RKO (cell line): Measurements from ENCODE around the gene CENPP.

Experiments
- DNase-seq: peaks from one replicate; pipeline ENCODE4 v3.0.0-alpha.2; 2016; ENCODE audit warnings: low spot score

The CENPP gene

GRCh38 chr9:92425474-92425873 lies 99.7 kb downstream of the CENPP start:
- no peak for DNase-seq

- no peak for DNase-seq
Measured at GRCh38 chr9:92426501-92427145, 100.9 kb downstream of the CENPP start.

- DNase-seq, result no peak
Measured at GRCh38 chr9:92429836-92430235, 104.1 kb downstream of the CENPP start.

GRCh38 chr9:92432350-92432749 lies 106.6 kb downstream of the CENPP start:
- no peak for DNase-seq

- no peak for DNase-seq
Measured at GRCh38 chr9:92432972-92433548, 107.3 kb downstream of the CENPP start.

GRCh38 chr9:92435263-92435662 lies 109.5 kb downstream of the CENPP start:
- no peak for DNase-seq

- DNase-seq, result peak; percentile 55
Measured at GRCh38 chr9:92438900-92439526, 113.3 kb downstream of the CENPP start.

GRCh38 chr9:92439921-92440750 lies 114.4 kb downstream of the CENPP start:
- DNase-seq, result peak; percentile 90

- DNase-seq, result no peak
Measured at GRCh38 chr9:92440751-92441046, 114.9 kb downstream of the CENPP start.

GRCh38 chr9:92444841-92445240 lies 119.1 kb downstream of the CENPP start:
- no peak for DNase-seq

GRCh38 chr9:92446536-92446935 lies 120.8 kb downstream of the CENPP start:
- no peak for DNase-seq

GRCh38 chr9:92455217-92455616 lies 129.5 kb downstream of the CENPP start:
- DNase-seq, result peak; percentile 53

- DNase-seq, result no peak
Measured at GRCh38 chr9:92457576-92457975, 131.8 kb downstream of the CENPP start.

- no peak for DNase-seq
Measured at GRCh38 chr9:92463387-92463786, 137.6 kb downstream of the CENPP start.

GRCh38 chr9:92463984-92464383 lies 138.2 kb downstream of the CENPP start:
- DNase-seq, result peak; percentile 47

GRCh38 chr9:92467041-92467440 lies 141.3 kb downstream of the CENPP start:
- DNase-seq, result no peak

GRCh38 chr9:92467511-92467910 lies 141.8 kb downstream of the CENPP start:
- no peak for DNase-seq

- peak; percentile 56 for DNase-seq
Measured at GRCh38 chr9:92468206-92468605, 142.5 kb downstream of the CENPP start.

GRCh38 chr9:92474587-92474986 lies 148.8 kb downstream of the CENPP start:
- DNase-seq, result no peak

GRCh38 chr9:92476962-92477361 lies 151.2 kb downstream of the CENPP start:
- no peak for DNase-seq

GRCh38 chr9:92478783-92479182 lies 153.0 kb downstream of the CENPP start:
- no peak for DNase-seq

- DNase-seq, result no peak
Measured at GRCh38 chr9:92479346-92479745, 153.6 kb downstream of the CENPP start.

GRCh38 chr9:92480291-92480771 lies 154.6 kb downstream of the CENPP start:
- DNase-seq, result no peak
